H9 (cell line): ENCODE results near the gene BLOC1S1. TPM values are rescaled to one million over a fixed set of nuclear protein-coding genes. Genes with fewer than 3 reads are reported as not detected.

ENCODE experiments used
- DNase-seq: peaks from one replicate; pipeline ENCODE4 v3.0.0-alpha.2; 2017
- H2AFZ ChIP-seq: one replicate; pipeline ENCODE4 v1.6.1; 2013; ENCODE audit warnings: mild to moderate bottlenecking, low read length, control low read depth, moderate library complexity
- H2AK5ac ChIP-seq: 2 replicates; pipeline ENCODE4 v1.6.1; 2013; ENCODE audit warnings: low read length, control low read depth, mixed read lengths; ENCODE audit not compliant: insufficient read length
- H2BK120ac ChIP-seq: one replicate; pipeline ENCODE4 v1.6.1; 2013; ENCODE audit warnings: low read depth, mild to moderate bottlenecking, low read length, control low read depth, inconsistent platforms; ENCODE audit not compliant: poor library complexity, severe bottlenecking
- H2BK12ac ChIP-seq: 2 replicates; pipeline ENCODE4 v1.6.1; 2013; ENCODE audit warnings: low read length, control low read depth, mixed read lengths, low read depth; ENCODE audit not compliant: insufficient read length
- H2BK15ac ChIP-seq: 2 replicates; pipeline ENCODE4 v1.6.1; 2013; ENCODE audit warnings: low read depth, low read length, control low read depth
- H2BK20ac ChIP-seq: one replicate; pipeline ENCODE4 v1.6.1; 2013; ENCODE audit warnings: low read depth, mild to moderate bottlenecking, low read length, control low read depth, inconsistent platforms; ENCODE audit not compliant: poor library complexity, severe bottlenecking
- H2BK5ac ChIP-seq: 2 replicates; pipeline ENCODE4 v1.6.1; 2013; ENCODE audit warnings: low read length, control low read depth, mixed read lengths; ENCODE audit not compliant: insufficient read length
- H3K14ac ChIP-seq: 2 replicates; pipeline ENCODE4 v1.6.1; 2013; ENCODE audit warnings: low read length, control low read depth; ENCODE audit not compliant: insufficient read depth
- H3K18ac ChIP-seq: 2 replicates; pipeline ENCODE4 v1.6.1; 2013; ENCODE audit warnings: low read depth, mild to moderate bottlenecking, mixed read lengths, low read length, control low read depth; ENCODE audit not compliant: insufficient read length
- H3K23ac ChIP-seq: 2 replicates; pipeline ENCODE4 v1.6.1; 2013; ENCODE audit warnings: low read length, control low read depth, mixed read lengths, low read depth; ENCODE audit not compliant: insufficient read length
- H3K23me2 ChIP-seq: 2 replicates; pipeline ENCODE4 v1.6.1; 2013; ENCODE audit warnings: low read depth, mild to moderate bottlenecking, mixed read lengths, low read length, control low read depth; ENCODE audit not compliant: insufficient read length, poor library complexity, severe bottlenecking
- H3K27ac ChIP-seq: 2 replicates; pipeline ENCODE4 v1.5.1; 2013; ENCODE audit warnings: low read length, control low read depth, mixed read lengths, low read depth; ENCODE audit not compliant: insufficient read length
- H3K27me3 ChIP-seq: 2 replicates; pipeline ENCODE4 v1.6.1; 2013; ENCODE audit warnings: low read length, control low read depth, inconsistent platforms; ENCODE audit not compliant: insufficient read depth
- H3K4ac ChIP-seq: 2 replicates; pipeline ENCODE4 v1.6.1; 2013; ENCODE audit warnings: low read depth, mild to moderate bottlenecking, control low read depth, inconsistent platforms, low read length, moderate library complexity
- H3K4me1 ChIP-seq: 2 replicates; pipeline ENCODE4 v1.6.1; 2013; ENCODE audit warnings: low read length, control low read depth, inconsistent platforms; ENCODE audit not compliant: insufficient read depth
- H3K4me2 ChIP-seq: 2 replicates; pipeline ENCODE4 v1.6.1; 2013; ENCODE audit warnings: low read length, control low read depth, mixed read lengths; ENCODE audit not compliant: insufficient read length, insufficient read depth
- H3K56ac ChIP-seq: 2 replicates; pipeline ENCODE4 v1.6.1; 2013; ENCODE audit warnings: low read depth, mild to moderate bottlenecking, mixed read lengths, low read length, control low read depth; ENCODE audit not compliant: insufficient read length
- H3K79me1 ChIP-seq: 2 replicates; pipeline ENCODE4 v1.6.1; 2013; ENCODE audit warnings: low read depth, mild to moderate bottlenecking, moderate library complexity, low read length, control low read depth, inconsistent platforms; ENCODE audit not compliant: insufficient read depth, poor library complexity, severe bottlenecking
- H3K79me2 ChIP-seq: 2 replicates; pipeline ENCODE4 v1.6.1; 2013; ENCODE audit warnings: low read length, control low read depth, inconsistent platforms; ENCODE audit not compliant: insufficient read depth
- H3K9ac ChIP-seq: 2 replicates; pipeline ENCODE4 v1.6.1; 2013; ENCODE audit warnings: low read length, control low read depth, mixed read lengths; ENCODE audit not compliant: insufficient read length; ENCODE audit errors: extremely low read depth
- H3K9me3 ChIP-seq: one replicate; pipeline ENCODE4 v1.6.1; 2013; ENCODE audit warnings: low read depth, low read length, inconsistent platforms; ENCODE audit not compliant: control insufficient read depth
- H3T11ph ChIP-seq: one replicate; pipeline ENCODE4 v1.6.1; 2013; ENCODE audit warnings: mild to moderate bottlenecking, low read length, control low read depth, inconsistent platforms
- H4K20me1 ChIP-seq: one replicate; pipeline ENCODE4 v1.6.1; 2013; ENCODE audit not compliant: control insufficient read depth, insufficient read length, insufficient read depth
- H4K5ac ChIP-seq: 2 replicates; pipeline ENCODE4 v1.6.1; 2013; ENCODE audit warnings: low read depth, mild to moderate bottlenecking, mixed read lengths, low read length, control low read depth; ENCODE audit not compliant: insufficient read length
- H4K8ac ChIP-seq: replicated peaks from 2 replicates; pipeline ENCODE4 v1.6.1; 2013; ENCODE audit warnings: low read length, control low read depth, mixed read lengths, low read depth; ENCODE audit not compliant: insufficient read length
- H4K91ac ChIP-seq: 2 replicates; pipeline ENCODE4 v1.6.1; 2013; ENCODE audit warnings: low read depth, mild to moderate bottlenecking, moderate library complexity, mixed read lengths, low read length, control low read depth; ENCODE audit not compliant: insufficient read length
- H3K27ac Mint-ChIP-seq, 3 experiments: 2 replicates in 2 of 3; 3 replicates in 1 of 3; pipeline ENCODE4 v1.8.0; 2020 to 2021; ENCODE audit warnings: mixed read lengths in 3 of 3, mild to moderate bottlenecking in 1 of 3, moderate library complexity in 1 of 3
- H3K27me3 Mint-ChIP-seq: 2 replicates; pipeline ENCODE4 v1.8.0; 2021; ENCODE audit warnings: low read depth, mild to moderate bottlenecking, moderate library complexity, mixed read lengths
- H3K36me3 Mint-ChIP-seq, 3 experiments: 2 replicates in 2 of 3; 3 replicates in 1 of 3; pipeline ENCODE4 v1.8.0; 2020 to 2021; ENCODE audit warnings: low read depth in 3 of 3, mixed read lengths in 3 of 3; ENCODE audit not compliant: insufficient read depth in 1 of 3
- H3K4me1 Mint-ChIP-seq, 2 experiments: 2 replicates each; pipeline ENCODE4 v1.8.0; 2020; ENCODE audit warnings: mixed read lengths in 2 of 2
- H3K4me3 Mint-ChIP-seq, 2 experiments: 2 replicates in 1 of 2; 3 replicates in 1 of 2; pipeline ENCODE4 v1.8.0; 2020 to 2021; ENCODE audit warnings: mild to moderate bottlenecking in 2 of 2, mixed read lengths in 2 of 2, moderate library complexity in 1 of 2
- H3K9me3 Mint-ChIP-seq, 2 experiments: 2 replicates in 1 of 2; 3 replicates in 1 of 2; pipeline ENCODE4 v1.8.0; 2020; ENCODE audit warnings: mild to moderate bottlenecking in 2 of 2, mixed read lengths in 2 of 2, moderate library complexity in 1 of 2
- CTCF ChIP-seq: fragments of 200-600 bp; sonication (generic); conservative IDR thresholded peaks from 3 replicates; pipeline ENCODE4 v1.8.0; 2021; ENCODE audit warnings: antibody characterized with exemption, mild to moderate bottlenecking
- WGBS: extraction: QIAGEN DNeasy Blood & Tissue Kit; methylation state at CpG from one replicate; pipeline ENCODE4 v1.1.7; 2013; ENCODE audit warnings: missing lambda C conversion rate, low lambda C conversion rate, mixed read lengths; ENCODE audit not compliant: insufficient read length; ENCODE audit errors: extremely low coverage; 5-methylcytosine and 5-hydroxymethylcytosine counted together
- total RNA-seq: library from RNA; stranded (reverse); gene quantifications from 2 replicates; pipeline ENCODE4 v1.2.1, GENCODE V29; 2021

The BLOC1S1 gene
- total RNA-seq, 1 experiment from 2014 or later, result 108 TPM

GRCh38 chr12:55715169-55715764 lies 579 bp upstream of the BLOC1S1 start:
- Histone ChIP-seq H3K14ac (no peak overlapping the region), H3K9me3 (no peaks in the 10 kb centered on the region), H3K23ac (no peak overlapping the region), H3K27ac (no peak overlapping the region), H3K23me2 (peaks cover 9% of the 10 kb centered on the region), H3K4me2 (peak overlapping the region; percentile 71), H3K18ac (no peak overlapping the region), H3K79me1 (no peaks in the 10 kb centered on the region), H2AFZ (no peak overlapping the region), H2BK5ac (no peak overlapping the region), H2BK15ac (no peak overlapping the region), H2BK20ac (no peak overlapping the region), H3K27me3 (no peaks in the 10 kb centered on the region; the same call in 1 of the 2 replicates), H4K5ac (no peak overlapping the region), H3K9ac (peak overlapping the region; percentile 42), H3K4me1 (peaks cover 13% of the 10 kb centered on the region; the same call in 1 of the 2 replicates), H4K8ac (no peak overlapping the region), H3T11ph (no peak overlapping the region), H2BK120ac (no peak overlapping the region), H4K91ac (no peak overlapping the region), H2BK12ac (no peak overlapping the region), H3K79me2 (no peaks in the 10 kb centered on the region), H4K20me1 (no peaks in the 10 kb centered on the region), H2AK5ac (no peak overlapping the region), H3K4ac (no peak overlapping the region), H3K56ac (no peak overlapping the region)
- H3K4me3 Mint-ChIP-seq, result peak overlapping the region; percentile 90 to 91
- H3K27ac Mint-ChIP-seq, result peak overlapping the region; percentile 70 to 96 (median 95); a peak in 4 of 7 replicates
- H3K9me3 Mint-ChIP-seq, result peaks cover 0 to 3% of the 10 kb centered on the region in 2 experiments; a peak in 3 of 5 replicates
- no peak for TF ChIP-seq CTCF
- no CpG with 5 or more reads among the region's 7 CpGs for WGBS
- peaks cover 0 to 8% (median 0%) of the 10 kb centered on the region in 3 experiments; a peak in 2 of 7 replicates for H3K36me3 Mint-ChIP-seq
- peaks cover 33 to 41% of the 10 kb centered on the region in 2 experiments for H3K4me1 Mint-ChIP-seq
- H3K27me3 Mint-ChIP-seq, result peaks cover 25% of the 10 kb centered on the region
- no peak for DNase-seq
